Measurements from ENCODE around the gene NAT10.
A peak's percentile ranks its signal among the peaks of the same experiment; 100 is the strongest.

NAT10 gene

GRCh38 chr11:34168642-34169420, 63.4 kb downstream of the NAT10 start:
- Histone ChIP-seq H3K36me3 (ENCODE audit: control insufficient read depth, insufficient read depth, low read length) (peaks cover 36% of the 10 kb centered on the region), H3K4me3 (ENCODE audit: extremely low read depth, insufficient read depth, low read length, poor library complexity, severe bottlenecking) (no peak overlapping the region), H3K9me3 (ENCODE audit: control insufficient read depth, low read length) (no peaks in the 10 kb centered on the region), H3K27ac (ENCODE audit: low read depth, low read length, severe bottlenecking) (no peak overlapping the region), H3K4me1 (ENCODE audit: control insufficient read depth, insufficient read depth, low read length, poor library complexity, severe bottlenecking) (peaks cover 8% of the 10 kb centered on the region)
- 86 to 88% methylated on average over 12 to 14 of the region's 18 CpGs for WGBS, 2 experiments (ENCODE audit: insufficient coverage in 2 of 2)

- Histone ChIP-seq H3K36me3 (ENCODE audit: control insufficient read depth, insufficient read depth, low read length) (peaks cover 31% of the 10 kb centered on the region), H3K9me3 (ENCODE audit: control insufficient read depth, low read length) (no peaks in the 10 kb centered on the region), H3K27ac (ENCODE audit: low read depth, low read length, severe bottlenecking) (no peak overlapping the region), H3K4me3 (ENCODE audit: extremely low read depth, insufficient read depth, low read length, poor library complexity, severe bottlenecking) (no peak overlapping the region), H3K4me1 (ENCODE audit: control insufficient read depth, insufficient read depth, low read length, poor library complexity, severe bottlenecking) (peaks cover 8% of the 10 kb centered on the region)
- WGBS, 2 experiments (ENCODE audit: insufficient coverage in 2 of 2), result 83 to 96% methylated on average over 5 to 8 of the region's 8 CpGs
Observed at GRCh38 chr11:34169686-34170085, 64.3 kb downstream of the NAT10 start.

- no peaks in the 10 kb centered on the region for H3K9me3 ChIP-seq (ENCODE audit: control insufficient read depth, low read length)
- peaks cover 18% of the 10 kb centered on the region for H3K4me1 ChIP-seq (ENCODE audit: control insufficient read depth, insufficient read depth, low read length, poor library complexity, severe bottlenecking)
- H3K27ac ChIP-seq (ENCODE audit: low read depth, low read length, severe bottlenecking), result no peak overlapping the region
- H3K36me3 ChIP-seq (ENCODE audit: control insufficient read depth, insufficient read depth, low read length), result peaks cover 13% of the 10 kb centered on the region
- 95 to 97% methylated on average over 10 of the region's 16 CpGs for WGBS, 2 experiments (ENCODE audit: insufficient coverage in 2 of 2)
- no peak overlapping the region for H3K4me3 ChIP-seq (ENCODE audit: extremely low read depth, insufficient read depth, low read length, poor library complexity, severe bottlenecking)
Observed at GRCh38 chr11:34173050-34173449, 67.6 kb downstream of the NAT10 start.

- Histone ChIP-seq H3K27ac (ENCODE audit: low read depth, low read length, severe bottlenecking) (no peak overlapping the region), H3K4me3 (ENCODE audit: extremely low read depth, insufficient read depth, low read length, poor library complexity, severe bottlenecking) (peak overlapping the region; percentile 8), H3K36me3 (ENCODE audit: control insufficient read depth, insufficient read depth, low read length) (peaks cover 11% of the 10 kb centered on the region), H3K4me1 (ENCODE audit: control insufficient read depth, insufficient read depth, low read length, poor library complexity, severe bottlenecking) (peaks cover 10% of the 10 kb centered on the region), H3K9me3 (ENCODE audit: control insufficient read depth, low read length) (no peaks in the 10 kb centered on the region)
- 4 to 9% methylated on average over 19 to 31 of the region's 33 CpGs for WGBS, 2 experiments (ENCODE audit: insufficient coverage in 2 of 2)
Observed at GRCh38 chr11:34174412-34175041, 69.1 kb downstream of the NAT10 start.

- peaks cover 10% of the 10 kb centered on the region for H3K4me1 ChIP-seq (ENCODE audit: control insufficient read depth, insufficient read depth, low read length, poor library complexity, severe bottlenecking)
- WGBS, 2 experiments (ENCODE audit: insufficient coverage in 2 of 2), result 92 to 93% methylated on average over 4 to 6 of the region's 7 CpGs
- no peak overlapping the region for H3K4me3 ChIP-seq (ENCODE audit: extremely low read depth, insufficient read depth, low read length, poor library complexity, severe bottlenecking)
- H3K36me3 ChIP-seq (ENCODE audit: control insufficient read depth, insufficient read depth, low read length), result peaks cover 10% of the 10 kb centered on the region
- H3K9me3 ChIP-seq (ENCODE audit: control insufficient read depth, low read length), result no peaks in the 10 kb centered on the region
- no peak overlapping the region for H3K27ac ChIP-seq (ENCODE audit: low read depth, low read length, severe bottlenecking)
Observed at GRCh38 chr11:34175284-34176019, 70.0 kb downstream of the NAT10 start.

- 83 to 88% methylated on average over 2 of the region's 2 CpGs for WGBS, 2 experiments (ENCODE audit: insufficient coverage in 2 of 2)
- Histone ChIP-seq H3K4me1 (ENCODE audit: control insufficient read depth, insufficient read depth, low read length, poor library complexity, severe bottlenecking) (peaks cover 10% of the 10 kb centered on the region), H3K4me3 (ENCODE audit: extremely low read depth, insufficient read depth, low read length, poor library complexity, severe bottlenecking) (no peak overlapping the region), H3K36me3 (ENCODE audit: control insufficient read depth, insufficient read depth, low read length) (peaks cover under 1% of the 10 kb centered on the region), H3K27ac (ENCODE audit: low read depth, low read length, severe bottlenecking) (no peak overlapping the region), H3K9me3 (ENCODE audit: control insufficient read depth, low read length) (no peaks in the 10 kb centered on the region)
Observed at GRCh38 chr11:34176751-34177209, 71.4 kb downstream of the NAT10 start.

- H3K4me3 ChIP-seq (ENCODE audit: extremely low read depth, insufficient read depth, low read length, poor library complexity, severe bottlenecking), result no peak overlapping the region
- H3K9me3 ChIP-seq (ENCODE audit: control insufficient read depth, low read length), result no peaks in the 10 kb centered on the region
- no peaks in the 10 kb centered on the region for H3K36me3 ChIP-seq (ENCODE audit: control insufficient read depth, insufficient read depth, low read length)
- WGBS, 2 experiments (ENCODE audit: insufficient coverage in 2 of 2), result 90 to 95% methylated on average over 9 of the region's 10 CpGs
- H3K27ac ChIP-seq (ENCODE audit: low read depth, low read length, severe bottlenecking), result no peak overlapping the region
- peaks cover 10% of the 10 kb centered on the region for H3K4me1 ChIP-seq (ENCODE audit: control insufficient read depth, insufficient read depth, low read length, poor library complexity, severe bottlenecking)
Observed at GRCh38 chr11:34178209-34178821, 72.9 kb downstream of the NAT10 start.

- H3K4me1 ChIP-seq (ENCODE audit: control insufficient read depth, insufficient read depth, low read length, poor library complexity, severe bottlenecking), result peaks cover 10% of the 10 kb centered on the region
- 98 to 99% methylated on average over 7 of the region's 9 CpGs for WGBS, 2 experiments (ENCODE audit: insufficient coverage in 2 of 2)
- no peak overlapping the region for H3K27ac ChIP-seq (ENCODE audit: low read depth, low read length, severe bottlenecking)
Observed at GRCh38 chr11:34179026-34179675, 73.7 kb downstream of the NAT10 start.

GRCh38 chr11:34180040-34180813, 74.8 kb downstream of the NAT10 start:
- 89 to 93% methylated on average over 3 of the region's 6 CpGs for WGBS, 2 experiments (ENCODE audit: insufficient coverage in 2 of 2)

More at GRCh38 chr11:34179026-34179675, 73.7 kb downstream of the NAT10 start:
- H3K4me3 ChIP-seq (ENCODE audit: extremely low read depth, insufficient read depth, low read length, poor library complexity, severe bottlenecking), result no peak overlapping the region
- H3K36me3 ChIP-seq (ENCODE audit: control insufficient read depth, insufficient read depth, low read length), result no peaks in the 10 kb centered on the region
- no peaks in the 10 kb centered on the region for H3K9me3 ChIP-seq (ENCODE audit: control insufficient read depth, low read length)

More at GRCh38 chr11:34180040-34180813, 74.8 kb downstream of the NAT10 start:
- H3K27ac ChIP-seq (ENCODE audit: low read depth, low read length, severe bottlenecking), result no peak overlapping the region
- no peaks in the 10 kb centered on the region for H3K36me3 ChIP-seq (ENCODE audit: control insufficient read depth, insufficient read depth, low read length)
- H3K9me3 ChIP-seq (ENCODE audit: control insufficient read depth, low read length), result no peaks in the 10 kb centered on the region
- H3K4me3 ChIP-seq (ENCODE audit: extremely low read depth, insufficient read depth, low read length, poor library complexity, severe bottlenecking), result no peak overlapping the region
- H3K4me1 ChIP-seq (ENCODE audit: control insufficient read depth, insufficient read depth, low read length, poor library complexity, severe bottlenecking), result peaks cover 10% of the 10 kb centered on the region

Measured in mesodermal cell (in vitro differentiated cells).